ENCODE data around the gene ACTMAP. TPM values are rescaled to one million over a fixed set of nuclear protein-coding genes. Genes with fewer than 3 reads are reported as not detected.
A peak's percentile ranks its signal among the peaks of the same experiment; 100 is the strongest.

Gene ACTMAP
- total RNA-seq, 2 experiments from 2014 or later, result 13.8 to 15.6 TPM

DNA sequence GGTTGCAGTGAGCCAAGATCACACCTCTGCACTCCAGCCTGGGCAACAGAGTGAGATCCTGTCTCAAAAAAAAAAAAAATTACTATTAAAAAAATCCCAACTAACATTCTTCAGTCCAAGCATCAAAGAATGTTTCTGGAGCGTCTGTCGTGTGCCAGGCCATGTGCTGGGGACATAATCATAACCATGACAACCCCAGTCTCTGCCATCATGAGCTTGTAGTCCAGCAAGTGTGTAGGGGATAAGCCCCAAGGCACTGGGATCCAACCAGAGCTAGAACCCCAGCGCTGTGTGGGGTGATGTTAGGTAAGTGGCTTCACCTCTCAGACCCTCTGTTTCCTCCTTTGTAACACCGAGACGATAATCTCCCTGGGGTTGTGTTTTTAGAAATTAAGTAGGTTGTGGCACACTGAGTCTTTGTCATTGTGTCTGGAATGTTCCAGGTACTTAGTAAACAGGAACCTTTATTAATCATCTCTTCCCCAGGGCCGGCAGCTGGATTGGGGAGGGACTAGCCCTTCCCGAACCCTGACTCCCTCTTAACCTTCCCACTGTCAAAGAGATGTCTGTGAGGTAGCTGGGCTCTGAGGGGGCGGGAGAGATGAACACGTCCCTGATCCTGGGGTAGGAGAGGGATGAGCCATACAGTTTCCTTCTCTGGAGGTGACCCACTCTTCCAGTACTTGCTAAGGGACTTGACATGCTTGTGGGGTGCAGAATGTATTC, 28.2 kb downstream of the ACTMAP start:
- Mint-ChIP-seq H3K9me3 (no peaks in the 10 kb centered on the region), H3K4me1 (peaks cover 35% of the 10 kb centered on the region), H3K27me3 (no peaks in the 10 kb centered on the region), H3K4me3 (no peak overlapping the region), H3K36me3 (peaks cover 28% of the 10 kb centered on the region), H3K27ac (no peak overlapping the region)
- DNase-seq, result no peak

DNA sequence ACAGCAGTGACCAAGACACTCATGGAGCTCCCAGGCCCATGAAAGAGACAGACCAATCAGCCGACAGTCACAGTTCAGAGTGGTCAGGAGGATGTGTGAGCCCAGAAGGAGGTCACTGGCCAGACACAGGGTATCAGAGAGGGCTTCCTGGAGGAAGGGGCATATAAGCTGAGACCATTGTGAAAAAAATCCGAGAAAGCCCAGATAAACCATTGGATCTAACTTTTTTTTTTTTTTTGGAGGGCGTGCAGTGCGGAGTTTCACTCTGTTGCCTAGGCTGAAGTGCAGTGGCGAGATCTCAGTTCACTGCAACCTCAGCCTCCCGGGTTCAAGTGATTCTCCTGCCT, 29.2 kb downstream of the ACTMAP start:
- DNase-seq, result no peak
- H3K27ac Mint-ChIP-seq, result no peak overlapping the region
- no peaks in the 10 kb centered on the region for H3K9me3 Mint-ChIP-seq
- H3K27me3 Mint-ChIP-seq, result no peaks in the 10 kb centered on the region
- H3K4me1 Mint-ChIP-seq, result peaks cover 36% of the 10 kb centered on the region
- H3K4me3 Mint-ChIP-seq, result no peak overlapping the region
- peaks cover 23% of the 10 kb centered on the region for H3K36me3 Mint-ChIP-seq

DNA sequence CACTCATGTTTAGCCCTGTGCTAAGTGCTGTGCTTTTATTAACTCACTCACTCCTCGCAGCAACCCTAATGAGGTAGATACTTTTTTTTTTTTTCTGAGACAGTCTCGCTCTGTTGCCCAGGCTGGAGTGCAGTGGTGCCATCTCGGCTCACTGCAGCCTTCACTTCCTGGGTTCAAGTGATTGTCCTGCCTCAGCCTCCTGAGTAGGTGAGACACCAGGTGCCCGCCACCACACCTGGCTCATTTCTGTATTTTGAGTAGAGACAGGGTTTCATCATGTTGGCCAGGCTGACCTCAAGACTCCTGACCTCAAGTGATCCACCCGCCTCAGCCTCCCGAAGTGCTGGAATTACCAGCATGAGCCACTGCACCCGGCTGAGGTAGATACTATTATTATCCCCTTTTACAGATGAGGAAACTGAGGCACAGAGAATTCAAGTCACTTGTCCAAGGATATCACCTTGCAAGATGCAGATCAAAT, 30.8 kb downstream of the ACTMAP start:
- Mint-ChIP-seq H3K27me3 (no peaks in the 10 kb centered on the region), H3K36me3 (peaks cover 20% of the 10 kb centered on the region), H3K4me1 (peaks cover 45% of the 10 kb centered on the region), H3K9me3 (no peaks in the 10 kb centered on the region), H3K27ac (peak overlapping the region; percentile 49), H3K4me3 (peak overlapping the region; percentile 69)
- DNase-seq, result no peak

DNA sequence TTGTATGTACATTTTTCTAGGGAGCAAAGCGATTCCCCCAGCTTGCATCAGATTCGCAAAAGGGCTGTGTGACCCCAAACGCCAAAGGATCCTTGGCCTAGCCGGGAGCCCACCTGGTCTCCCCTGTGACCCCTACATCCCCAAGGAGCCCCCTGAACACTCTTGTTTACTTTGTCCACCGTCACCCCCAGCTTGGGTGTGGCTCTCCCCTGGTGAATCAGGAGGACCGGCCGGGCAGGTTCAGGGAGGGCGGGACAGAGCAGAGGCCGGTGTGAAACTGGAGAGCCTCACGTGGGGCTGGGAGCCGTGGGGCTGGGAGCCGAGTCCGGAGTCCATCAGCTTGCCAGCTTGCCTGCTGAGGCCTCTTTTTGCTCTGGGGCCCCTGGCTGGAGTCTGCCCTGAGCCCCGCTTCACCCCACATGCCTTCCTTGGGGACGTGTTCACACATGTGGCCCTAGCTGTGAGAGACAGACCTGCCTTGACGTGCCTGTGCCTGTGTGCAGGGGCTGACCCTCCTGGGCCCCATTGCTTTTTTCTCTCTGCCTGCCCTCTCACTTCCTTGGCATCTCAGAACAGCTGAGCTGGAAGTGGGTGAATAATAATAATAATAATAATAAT, 31.4 kb downstream of the ACTMAP start:
- Mint-ChIP-seq H3K36me3 (peaks cover 17% of the 10 kb centered on the region), H3K27ac (peak overlapping the region; percentile 47), H3K4me1 (peaks cover 47% of the 10 kb centered on the region), H3K4me3 (peak overlapping the region; percentile 79), H3K9me3 (no peaks in the 10 kb centered on the region), H3K27me3 (no peaks in the 10 kb centered on the region)
- DNase-seq, result peak; percentile 17

DNA sequence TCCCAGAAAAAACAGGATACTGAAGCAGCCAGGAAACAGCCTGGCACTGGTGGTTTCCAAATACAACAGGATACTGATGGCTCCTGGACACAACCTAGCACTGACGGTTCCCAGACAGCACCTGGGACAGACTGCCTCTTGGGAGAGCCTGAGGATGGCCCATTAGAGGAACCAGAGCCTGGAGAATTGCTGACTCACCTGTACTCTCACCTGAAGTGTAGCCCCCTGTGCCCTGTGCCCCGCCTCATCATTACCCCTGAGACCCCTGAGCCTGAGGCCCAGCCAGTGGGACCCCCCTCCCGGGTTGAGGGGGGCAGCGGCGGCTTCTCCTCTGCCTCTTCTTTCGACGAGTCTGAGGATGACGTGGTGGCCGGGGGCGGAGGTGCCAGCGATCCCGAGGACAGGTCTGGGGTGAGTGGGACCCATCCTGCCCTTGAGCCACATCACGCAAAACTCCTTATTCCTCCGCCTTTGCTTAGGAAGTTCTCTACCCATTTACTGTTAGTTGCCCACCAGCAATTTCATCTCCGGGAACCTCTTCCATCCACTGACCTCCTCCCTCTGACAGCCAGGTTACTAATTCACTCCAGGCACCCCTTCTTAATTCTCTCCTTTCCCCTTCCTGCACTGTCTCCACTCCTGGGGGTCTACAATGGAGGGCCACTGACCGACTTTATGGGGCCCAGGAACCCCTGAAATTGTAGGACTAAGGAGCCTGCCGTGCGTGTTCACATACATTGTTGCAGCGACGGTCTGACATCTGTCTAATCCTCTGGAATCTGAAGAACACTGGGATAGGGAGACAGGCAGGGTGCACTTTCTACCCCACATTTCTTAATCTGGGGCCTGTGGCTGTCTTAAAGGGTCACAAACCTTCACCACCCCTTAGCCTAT, 32.1 kb downstream of the ACTMAP start:
- Mint-ChIP-seq H3K27me3 (no peaks in the 10 kb centered on the region), H3K4me3 (peak overlapping the region; percentile 79), H3K9me3 (no peaks in the 10 kb centered on the region), H3K4me1 (peaks cover 48% of the 10 kb centered on the region), H3K36me3 (peaks cover 11% of the 10 kb centered on the region), H3K27ac (peak overlapping the region; percentile 75)
- peak; percentile 3 for DNase-seq

DNA sequence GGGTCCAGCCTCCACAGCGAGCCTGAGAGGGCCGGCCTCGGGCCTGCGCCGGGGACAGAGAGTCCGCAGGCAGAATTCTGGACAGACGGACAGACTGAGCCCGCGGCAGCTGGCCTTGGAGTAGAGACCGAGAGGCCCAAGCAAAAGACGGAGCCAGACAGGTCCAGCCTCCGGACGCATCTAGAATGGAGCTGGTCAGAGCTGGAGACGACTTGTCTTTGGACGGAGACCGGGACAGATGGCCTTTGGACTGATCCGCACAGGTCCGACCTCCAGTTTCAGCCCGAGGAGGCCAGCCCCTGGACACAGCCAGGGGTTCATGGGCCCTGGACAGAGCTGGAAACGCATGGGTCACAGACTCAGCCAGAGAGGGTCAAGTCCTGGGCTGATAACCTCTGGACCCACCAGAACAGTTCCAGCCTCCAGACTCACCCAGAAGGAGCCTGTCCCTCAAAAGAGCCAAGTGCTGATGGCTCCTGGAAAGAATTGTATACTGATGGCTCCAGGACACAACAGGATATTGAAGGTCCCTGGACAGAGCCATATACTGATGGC, 32.9 kb downstream of the ACTMAP start:
- no peak for DNase-seq
- no peaks in the 10 kb centered on the region for H3K9me3 Mint-ChIP-seq
- H3K36me3 Mint-ChIP-seq, result peaks cover 11% of the 10 kb centered on the region
- peak overlapping the region; percentile 79 for H3K4me3 Mint-ChIP-seq
- peaks cover 48% of the 10 kb centered on the region for H3K4me1 Mint-ChIP-seq
- peak overlapping the region; percentile 62 for H3K27ac Mint-ChIP-seq
- H3K27me3 Mint-ChIP-seq, result no peaks in the 10 kb centered on the region

DNA sequence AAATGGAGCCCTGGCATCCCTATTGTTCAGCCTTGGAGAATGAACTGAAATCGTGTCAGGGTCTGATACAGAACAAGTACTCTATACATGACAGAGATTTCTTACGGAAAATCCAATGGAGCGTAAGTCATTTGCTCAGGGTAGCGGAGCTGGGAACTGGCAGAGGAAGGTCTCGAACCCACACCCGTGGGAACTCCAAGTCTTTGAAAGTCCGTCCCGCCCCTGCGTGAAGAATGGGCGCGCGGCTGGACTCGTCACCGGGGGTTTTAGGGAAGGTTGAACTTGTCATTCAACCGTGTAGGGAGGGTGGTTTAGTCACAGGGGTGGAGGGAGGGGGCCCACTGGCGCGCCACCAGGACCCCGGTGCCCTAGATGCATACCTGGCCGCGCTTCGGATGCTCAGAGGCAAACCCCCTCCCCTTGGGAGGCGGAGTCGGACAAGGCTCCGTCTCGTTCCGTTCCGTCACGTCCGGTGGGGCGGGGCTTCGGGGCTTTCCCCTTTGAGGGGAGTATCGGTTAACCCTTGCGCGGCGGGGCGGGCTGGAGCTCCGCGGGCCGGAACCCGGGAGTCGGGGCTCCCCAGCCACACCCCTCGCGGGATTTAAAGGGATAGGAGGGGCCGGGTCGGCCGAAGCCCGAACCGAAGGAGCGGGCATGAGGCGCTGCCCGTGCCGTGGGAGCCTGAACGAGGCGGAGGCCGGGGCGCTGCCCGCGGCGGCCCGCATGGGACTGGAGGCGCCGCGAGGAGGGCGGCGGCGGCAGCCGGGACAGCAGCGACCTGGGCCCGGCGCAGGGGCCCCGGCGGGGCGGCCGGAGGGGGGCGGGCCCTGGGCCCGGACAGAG, 33.6 kb downstream of the ACTMAP start, which contains the start of the genes COQ8B and ITPKC:
TSS of gene COQ8B (minus strand) at position 405 of the 843 bp plus-strand sequence. CDS start 2,254 bp downstream, outside the sequence.
TSS of gene ITPKC (plus strand) at position 631 of the 843 bp plus-strand sequence. CDS start at position 655, 24 bp downstream.
- Mint-ChIP-seq H3K36me3 (peaks cover 11% of the 10 kb centered on the region), H3K27me3 (no peaks in the 10 kb centered on the region), H3K4me1 (peaks cover 48% of the 10 kb centered on the region), H3K4me3 (peak within 1 kb of the TSS; percentile 92), H3K9me3 (no peaks in the 10 kb centered on the region), H3K27ac (peak within 1 kb of the TSS; percentile 98)
- DNase-seq, result peak; percentile 100

DNA sequence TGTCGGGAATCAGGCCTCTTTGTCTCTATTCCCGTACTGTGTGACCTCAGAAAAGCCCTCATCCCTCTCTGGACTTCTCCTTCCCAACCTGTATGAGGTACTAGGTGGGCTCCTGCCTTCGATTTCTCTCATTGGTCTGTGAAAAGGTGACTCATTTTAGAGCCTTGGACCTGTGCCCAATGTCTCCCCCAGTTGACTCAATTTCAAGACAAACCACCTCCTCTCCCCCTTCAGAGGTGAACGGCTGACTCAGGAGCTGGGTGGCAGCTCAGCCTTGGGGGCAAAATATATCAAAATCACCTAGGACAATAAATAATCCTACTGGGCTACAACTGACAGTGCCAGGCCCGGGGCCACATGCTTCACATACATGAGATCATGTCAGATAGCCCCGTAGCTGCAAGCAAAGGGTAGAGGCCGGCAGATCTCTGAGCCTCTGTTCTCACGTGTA, 34.2 kb downstream of the ACTMAP start:
- H3K27ac Mint-ChIP-seq, result peak overlapping the region; percentile 98
- H3K27me3 Mint-ChIP-seq, result no peaks in the 10 kb centered on the region
- peaks cover 43% of the 10 kb centered on the region for H3K4me1 Mint-ChIP-seq
- no peaks in the 10 kb centered on the region for H3K9me3 Mint-ChIP-seq
- peak overlapping the region; percentile 92 for H3K4me3 Mint-ChIP-seq
- peak; percentile 81 for DNase-seq
- peaks cover 11% of the 10 kb centered on the region for H3K36me3 Mint-ChIP-seq

DNA sequence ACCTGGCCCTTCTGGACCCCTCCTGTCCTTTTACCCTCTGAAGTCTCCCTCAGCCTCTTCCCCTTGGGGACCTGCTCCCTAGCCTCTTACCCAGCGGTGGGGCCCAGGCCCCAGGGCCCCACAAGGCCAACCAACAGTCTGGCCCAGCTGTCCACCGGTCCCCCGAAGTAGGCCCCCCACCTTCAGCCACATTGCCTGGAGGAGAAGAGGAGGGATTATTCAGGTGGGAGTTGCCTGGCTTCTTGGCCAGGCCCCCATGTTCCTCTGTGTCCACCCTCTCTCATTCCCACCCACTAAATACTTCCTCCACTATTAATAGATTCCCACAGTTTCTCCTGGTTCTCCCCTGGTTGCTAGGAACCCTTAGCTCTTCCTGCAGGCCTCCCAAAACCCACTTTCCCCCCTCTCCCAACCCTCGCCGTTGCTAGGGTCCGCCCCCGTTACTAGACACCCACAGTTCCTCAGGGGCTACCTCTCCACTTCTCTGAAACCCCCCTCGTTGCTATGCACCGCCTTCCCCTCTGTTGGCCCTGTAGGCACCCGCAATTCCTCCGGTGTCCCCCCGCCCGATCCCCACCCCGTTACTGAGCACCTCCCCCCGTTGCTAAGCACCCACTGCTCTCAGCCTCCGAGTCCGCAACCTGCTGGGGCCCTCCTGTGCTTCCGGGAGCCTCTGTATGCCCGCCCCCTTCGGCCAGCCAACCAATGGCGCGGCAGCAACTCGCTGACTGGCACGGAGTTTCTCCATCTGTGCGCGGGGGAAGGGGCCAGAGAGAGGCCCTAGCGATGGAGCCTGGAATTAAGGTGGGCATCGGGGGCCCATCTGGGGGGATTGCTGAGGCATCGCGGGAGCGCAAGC, 35.6 kb downstream of the ACTMAP start:
- Mint-ChIP-seq H3K27ac (peak overlapping the region; percentile 98), H3K27me3 (no peaks in the 10 kb centered on the region), H3K4me3 (peak overlapping the region; percentile 92), H3K4me1 (peaks cover 33% of the 10 kb centered on the region), H3K36me3 (peaks cover 4% of the 10 kb centered on the region), H3K9me3 (no peaks in the 10 kb centered on the region)
- DNase-seq, result peak; percentile 93

DNA sequence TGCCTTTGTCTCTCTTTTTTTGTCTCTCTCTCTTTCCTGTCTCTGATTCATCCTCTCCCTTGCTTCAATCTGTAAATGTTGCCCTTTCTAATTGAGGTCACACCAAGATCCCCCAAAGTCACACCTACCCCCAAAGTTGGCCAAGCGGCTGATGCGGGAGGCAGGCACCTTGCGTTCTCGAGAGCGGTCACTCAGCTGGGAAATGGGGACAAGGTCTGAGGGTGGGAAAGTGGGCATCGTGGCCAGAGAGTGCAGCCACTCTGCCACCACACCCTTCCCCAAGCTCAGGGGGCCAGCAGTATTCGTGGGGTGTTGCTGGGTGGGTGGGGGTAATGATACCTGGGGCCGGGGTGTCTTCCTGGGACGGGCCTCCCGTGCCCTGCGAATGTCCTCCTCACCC, 36.3 kb downstream of the ACTMAP start:
- peak; percentile 11 for DNase-seq
- Mint-ChIP-seq H3K36me3 (peaks cover 6% of the 10 kb centered on the region), H3K27me3 (no peaks in the 10 kb centered on the region), H3K27ac (peak overlapping the region; percentile 98), H3K9me3 (no peaks in the 10 kb centered on the region), H3K4me1 (peaks cover 30% of the 10 kb centered on the region), H3K4me3 (peak overlapping the region; percentile 92)

DNA sequence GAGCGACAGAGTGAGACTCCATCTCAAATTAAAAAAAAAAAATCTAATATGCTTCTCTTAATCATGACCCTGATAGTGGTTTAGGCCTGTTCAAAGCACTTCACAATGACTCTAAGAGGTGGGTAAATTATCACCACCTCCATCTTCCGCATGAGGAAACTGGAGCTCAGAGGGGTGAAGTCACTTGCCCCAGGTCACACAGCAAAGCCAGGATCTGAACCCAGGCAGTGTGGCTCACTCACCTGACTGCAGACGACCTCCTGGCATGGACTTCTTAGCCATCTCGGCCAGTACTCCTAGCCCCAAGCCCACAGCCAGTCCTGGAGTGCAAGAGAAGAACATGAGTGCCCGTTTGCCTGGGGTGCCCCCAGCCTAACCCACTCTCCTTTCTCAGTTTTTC, 40.5 kb downstream of the ACTMAP start:
- H3K27me3 Mint-ChIP-seq, result no peaks in the 10 kb centered on the region
- peaks cover 13% of the 10 kb centered on the region for H3K4me1 Mint-ChIP-seq
- no peak overlapping the region for H3K4me3 Mint-ChIP-seq
- no peak overlapping the region for H3K27ac Mint-ChIP-seq
- peaks cover 8% of the 10 kb centered on the region for H3K36me3 Mint-ChIP-seq
- no peaks in the 10 kb centered on the region for H3K9me3 Mint-ChIP-seq
- DNase-seq, result no peak

DNA sequence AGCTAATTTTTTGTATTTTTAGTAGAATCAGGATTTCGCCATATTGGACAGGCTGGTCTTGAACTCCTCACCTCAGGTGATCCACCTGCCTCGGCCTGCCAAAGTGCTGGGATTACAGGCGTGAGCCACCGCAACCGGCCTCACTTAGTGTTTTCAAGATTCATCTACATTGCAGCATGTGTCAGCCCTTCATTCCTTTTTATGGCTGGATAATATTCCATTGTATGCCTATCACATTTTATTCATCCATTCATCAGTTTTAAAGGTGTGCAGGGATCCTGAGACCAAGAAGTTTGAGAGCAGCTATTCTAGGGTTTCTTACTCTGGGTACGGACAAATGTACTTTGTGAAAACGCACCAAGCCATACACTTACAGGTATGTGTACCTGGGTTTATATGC, 42.7 kb downstream of the ACTMAP start:
- no peak overlapping the region for H3K4me3 Mint-ChIP-seq
- peaks cover 3% of the 10 kb centered on the region for H3K4me1 Mint-ChIP-seq
- no peak for DNase-seq
- no peak overlapping the region for H3K27ac Mint-ChIP-seq
- H3K27me3 Mint-ChIP-seq, result no peaks in the 10 kb centered on the region
- no peaks in the 10 kb centered on the region for H3K9me3 Mint-ChIP-seq
- peaks cover 7% of the 10 kb centered on the region for H3K36me3 Mint-ChIP-seq

DNA sequence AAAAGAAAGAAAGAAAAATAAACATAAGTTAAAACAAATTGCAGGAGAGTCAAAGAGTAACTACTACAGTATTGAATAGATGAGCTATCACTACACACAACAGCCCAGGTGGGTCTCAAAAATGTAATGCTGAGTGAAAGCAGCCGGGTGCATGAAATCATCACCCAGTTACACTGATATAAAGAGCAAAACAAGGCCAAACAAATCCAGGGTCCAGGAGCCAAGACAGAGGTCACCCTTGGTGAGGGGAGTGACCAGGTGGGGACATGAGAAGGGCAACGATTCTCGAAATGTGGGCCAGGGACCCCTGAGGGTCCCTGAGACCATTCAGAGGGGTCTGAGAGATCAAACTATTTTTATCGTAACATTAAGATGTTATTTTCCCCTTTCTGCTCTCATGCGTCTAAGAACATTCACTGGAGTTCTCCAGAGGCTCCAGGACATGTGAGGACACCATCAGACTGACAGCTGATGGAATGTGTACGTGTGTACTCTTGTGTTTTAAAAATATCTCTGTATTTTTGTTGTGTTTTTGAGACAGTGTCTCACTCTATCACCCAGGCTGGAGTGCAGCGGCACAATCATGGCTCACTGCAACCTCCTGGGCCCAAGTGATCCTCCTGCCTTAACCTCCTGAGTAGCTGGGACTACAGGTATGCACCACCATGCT, 44.2 kb downstream of the ACTMAP start:
- Mint-ChIP-seq H3K9me3 (no peaks in the 10 kb centered on the region), H3K27me3 (no peaks in the 10 kb centered on the region), H3K4me1 (peaks cover 3% of the 10 kb centered on the region), H3K36me3 (peaks cover 11% of the 10 kb centered on the region), H3K27ac (no peak overlapping the region), H3K4me3 (no peak overlapping the region)
- no peak for DNase-seq

Measured in activated naive CD8-positive, alpha-beta T cell treated with anti-CD3 and anti-CD28 coated beads for 36 hours (primary cell).